Hematopoietic multipotent progenitor cell treated with erythropoietin and hydrocortisone succinate and interleukin-3 and kit ligand, for 6 days (in vitro differentiated cells): ENCODE results near the gene KIRREL3.

Experiments
- DNase-seq: peaks from one replicate; pipeline ENCODE4 v3.0.0-alpha.2; 2015

Gene KIRREL3

GRCh38 chr11:126949066-126949891, 51.3 kb downstream of the KIRREL3 start:
- no peak for DNase-seq

GRCh38 chr11:126948563-126948962, 52.0 kb downstream of the KIRREL3 start:
- DNase-seq = no peak

GRCh38 chr11:126945319-126945718, 55.3 kb downstream of the KIRREL3 start:
- DNase-seq = no peak

- DNase-seq = no peak
Observed at GRCh38 chr11:126943316-126943715, 57.3 kb downstream of the KIRREL3 start.

- DNase-seq = no peak
Observed at GRCh38 chr11:126942146-126942545, 58.4 kb downstream of the KIRREL3 start.

DNA sequence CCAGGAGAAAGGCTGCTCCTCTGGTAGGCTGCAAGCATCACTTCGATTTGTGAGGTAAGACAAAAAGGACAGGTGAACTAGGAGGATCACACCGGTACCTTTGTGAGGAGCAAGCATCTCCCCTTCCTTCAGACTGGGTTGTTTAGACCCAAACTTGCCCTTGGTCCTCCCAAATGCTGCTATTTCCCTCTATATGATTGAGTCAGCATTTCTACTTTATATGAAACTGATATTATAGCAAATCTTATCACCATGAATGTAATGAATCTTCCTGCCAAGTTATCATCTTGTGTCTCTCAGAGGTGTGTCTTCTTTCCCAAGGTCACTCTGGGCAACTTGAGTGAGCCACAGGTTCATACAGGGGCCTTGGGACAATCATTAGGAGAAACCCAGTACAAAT, 61.0 kb downstream of the KIRREL3 start:
- no peak for DNase-seq

DNA sequence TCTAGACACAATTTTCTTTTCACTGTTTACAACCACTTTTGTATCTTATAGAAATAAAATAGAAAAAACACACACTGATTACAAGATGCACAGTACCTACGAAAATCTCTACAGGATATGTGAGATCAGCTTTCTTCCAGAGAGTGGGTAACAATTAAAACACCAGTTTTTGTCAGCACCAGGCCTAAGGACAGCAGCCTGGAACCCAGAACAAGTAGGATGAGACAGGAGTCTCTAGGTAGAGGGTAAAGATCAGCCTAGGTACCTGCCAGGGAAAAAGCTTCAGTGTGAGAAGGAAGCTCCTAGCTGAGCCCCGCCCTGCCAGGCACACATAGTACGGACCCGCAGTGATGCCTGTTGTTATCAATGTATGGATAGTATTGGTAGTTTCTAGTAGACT, 61.9 kb downstream of the KIRREL3 start:
- DNase-seq = no peak

- DNase-seq = no peak
Observed at GRCh38 chr11:126930091-126930841, 70.3 kb downstream of the KIRREL3 start.

DNA sequence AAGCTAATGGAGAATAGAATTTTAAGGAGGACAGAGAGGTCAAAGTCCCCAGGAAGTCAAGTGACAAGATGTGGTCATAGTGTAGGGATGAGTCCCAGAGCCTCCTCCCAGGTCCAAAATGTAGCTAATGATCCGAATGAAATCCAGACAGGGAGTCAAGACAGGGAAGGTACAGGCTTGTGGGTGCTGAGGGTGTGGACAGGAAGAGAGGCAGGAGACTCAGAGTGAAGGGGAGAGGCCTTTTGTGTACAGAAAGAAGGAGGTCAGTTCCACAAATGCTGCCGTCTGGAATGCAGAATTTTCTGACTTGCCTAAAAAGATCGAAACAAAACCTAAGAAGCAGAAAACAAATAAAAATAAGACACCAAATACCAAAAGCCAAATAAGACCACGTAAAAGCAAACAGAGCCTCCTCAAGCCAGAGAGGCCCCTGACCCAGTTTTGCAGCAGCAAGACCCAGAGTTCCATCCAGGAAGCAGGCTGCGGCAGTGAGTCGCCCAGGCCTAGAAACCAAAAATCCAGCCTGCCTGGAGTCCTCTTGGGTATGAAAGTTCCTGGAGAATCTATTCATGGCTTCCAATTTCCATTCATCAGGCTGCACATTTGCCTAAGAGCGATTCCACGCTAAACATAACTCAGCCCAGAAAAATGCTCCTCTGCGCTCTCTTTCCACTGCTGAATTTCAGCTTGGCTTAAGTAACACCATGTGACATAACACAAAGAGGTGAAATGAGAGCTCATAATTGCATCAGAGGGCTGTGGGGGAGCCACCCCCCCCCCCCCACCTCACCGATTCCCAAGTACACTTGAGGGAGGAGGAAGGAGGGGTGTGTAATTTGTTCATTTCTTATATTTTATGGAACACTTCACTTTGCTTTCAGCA, 71.2 kb downstream of the KIRREL3 start:
- no peak for DNase-seq

DNA sequence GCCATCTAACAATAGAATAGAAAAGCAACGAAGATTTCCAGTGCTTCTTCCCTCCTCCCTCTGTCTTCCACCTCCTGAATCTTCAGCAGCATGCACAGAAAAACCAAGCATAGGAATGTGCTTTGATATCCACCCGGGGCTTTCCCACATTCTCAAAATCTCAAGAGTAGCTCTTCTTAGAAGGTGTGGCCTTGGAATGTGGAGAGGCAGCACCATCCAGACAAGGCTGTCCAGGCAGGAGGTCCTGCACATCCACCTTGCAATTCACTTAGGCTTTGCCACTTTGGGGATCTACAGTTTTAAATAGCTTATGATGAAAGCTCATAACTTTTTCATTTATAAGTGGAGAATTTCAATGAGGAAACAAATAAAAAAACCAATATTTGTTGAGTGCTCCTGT, 72.9 kb downstream of the KIRREL3 start:
- no peak for DNase-seq

DNA sequence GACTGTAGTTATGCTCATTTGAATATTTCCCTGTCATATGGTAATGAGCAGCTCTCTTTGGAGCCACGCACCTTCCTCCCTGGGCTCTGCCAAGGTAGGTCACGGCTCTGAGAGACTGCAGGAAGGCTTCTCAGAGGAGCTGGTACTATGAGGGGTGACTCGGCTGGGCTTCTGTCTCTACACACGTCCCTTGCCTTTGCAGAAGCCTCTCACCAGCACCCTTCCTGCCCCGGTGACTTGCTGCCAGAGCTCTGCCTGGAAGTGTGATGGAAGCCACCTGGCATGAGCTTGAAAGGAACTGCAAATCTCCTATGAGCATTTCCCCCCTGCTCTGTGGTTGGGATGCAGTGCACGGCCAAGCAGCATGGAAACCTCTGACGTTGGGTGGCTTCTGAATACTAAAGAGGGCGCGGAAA, 74.2 kb downstream of the KIRREL3 start:
- DNase-seq = no peak

DNA sequence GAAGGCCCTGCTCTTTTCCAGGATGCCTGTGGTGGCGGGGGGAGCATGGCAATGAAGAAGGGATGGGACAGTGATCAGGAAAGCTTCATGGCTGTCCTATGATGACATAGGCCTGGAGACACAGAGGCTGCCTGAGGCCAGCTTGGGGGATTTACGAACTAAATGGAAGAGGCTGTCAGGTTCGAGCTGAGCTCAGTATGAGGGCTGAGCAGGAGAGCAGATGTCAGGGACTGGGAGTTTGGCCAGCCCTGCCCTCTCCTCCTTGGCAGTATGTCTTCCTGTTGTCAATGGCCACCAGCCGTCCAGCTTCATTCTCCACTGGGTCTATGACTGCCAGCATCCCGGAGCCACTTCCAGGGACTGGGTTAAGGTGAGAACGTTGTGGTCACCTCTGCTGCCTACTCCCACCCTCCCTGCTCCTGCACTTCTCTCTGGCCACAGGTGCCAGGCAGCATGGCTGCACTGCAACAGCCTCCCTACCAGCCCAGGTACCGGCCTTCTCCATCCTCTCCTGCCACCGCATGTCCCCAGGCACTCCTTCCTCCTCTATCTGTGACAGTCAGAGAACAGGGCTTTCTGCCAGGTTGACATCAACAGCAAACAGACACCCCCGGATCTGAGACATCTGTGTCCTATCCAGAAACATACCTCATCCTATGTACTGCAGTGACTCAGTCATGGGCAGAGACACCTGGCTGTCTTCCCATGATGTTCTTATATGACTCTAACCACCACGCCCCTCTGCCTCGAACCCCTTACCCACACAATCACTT, 75.1 kb downstream of the KIRREL3 start:
- DNase-seq = no peak

DNA sequence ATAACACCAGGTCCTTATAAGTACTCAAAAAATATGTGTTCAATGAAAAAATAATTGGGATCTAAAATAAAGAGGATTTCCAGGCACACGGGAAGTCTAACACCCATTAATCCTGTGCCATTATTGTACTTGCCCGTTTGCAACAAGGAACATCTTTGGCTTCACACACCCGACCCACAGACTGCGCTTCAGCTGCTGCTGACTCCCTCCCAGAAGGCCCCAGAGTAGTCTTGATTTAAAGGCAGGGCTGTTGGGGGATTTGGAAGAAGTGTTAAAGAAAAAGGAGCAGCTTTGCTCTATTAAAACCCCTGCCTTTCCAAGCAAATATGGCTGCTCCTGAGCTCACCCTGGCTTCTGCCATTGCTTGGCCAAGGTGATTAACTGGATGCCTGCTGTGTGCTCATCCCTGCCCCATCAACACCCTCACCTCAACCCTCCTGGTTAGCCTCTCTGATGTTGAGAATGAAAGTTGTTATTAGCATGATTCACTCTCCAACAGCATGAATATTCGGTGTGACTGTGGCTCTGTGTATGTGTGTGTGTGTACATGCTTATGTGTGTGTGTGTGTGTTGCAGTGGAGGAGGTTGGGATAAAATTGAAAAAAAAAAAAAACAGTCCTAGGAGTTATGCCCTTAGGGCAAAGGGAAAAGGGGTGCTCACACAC, 76.1 kb downstream of the KIRREL3 start:
- no peak for DNase-seq

- no peak for DNase-seq
Observed at GRCh38 chr11:126920833-126921232, 79.7 kb downstream of the KIRREL3 start.

DNA sequence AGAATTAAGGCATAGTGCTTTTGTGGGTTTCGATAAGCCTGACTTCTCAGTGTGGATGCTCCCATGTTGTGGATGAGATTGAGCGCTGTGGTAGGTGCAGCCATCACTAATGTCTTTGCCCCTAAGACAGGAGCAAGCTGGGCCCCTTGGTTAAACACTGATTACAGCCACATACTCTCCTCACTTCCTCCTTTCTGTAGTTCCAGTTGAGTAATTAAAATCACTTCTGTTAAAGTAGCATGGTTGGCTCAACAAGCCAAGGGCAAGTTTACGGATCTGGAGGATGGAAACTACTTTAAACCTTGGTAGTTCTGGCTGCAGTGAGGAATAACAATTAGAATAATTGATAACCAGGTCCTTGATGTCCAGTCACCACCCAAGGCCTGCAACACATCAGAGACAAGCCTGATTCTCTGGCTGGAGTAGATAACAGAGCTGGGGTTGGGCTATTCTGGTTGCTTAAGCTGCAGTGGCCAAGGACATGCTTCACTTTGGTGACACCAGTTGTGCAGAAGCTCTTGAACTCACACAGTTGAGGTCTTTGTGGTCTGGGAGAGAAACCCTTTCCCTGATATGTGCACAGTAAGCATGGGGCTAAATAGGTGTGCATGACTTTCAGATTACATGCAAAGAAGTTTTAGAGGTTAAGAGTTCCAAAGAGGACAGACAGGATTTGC, 81.3 kb downstream of the KIRREL3 start:
- no peak for DNase-seq

GRCh38 chr11:126918556-126918955, 82.0 kb downstream of the KIRREL3 start:
- no peak for DNase-seq

DNA sequence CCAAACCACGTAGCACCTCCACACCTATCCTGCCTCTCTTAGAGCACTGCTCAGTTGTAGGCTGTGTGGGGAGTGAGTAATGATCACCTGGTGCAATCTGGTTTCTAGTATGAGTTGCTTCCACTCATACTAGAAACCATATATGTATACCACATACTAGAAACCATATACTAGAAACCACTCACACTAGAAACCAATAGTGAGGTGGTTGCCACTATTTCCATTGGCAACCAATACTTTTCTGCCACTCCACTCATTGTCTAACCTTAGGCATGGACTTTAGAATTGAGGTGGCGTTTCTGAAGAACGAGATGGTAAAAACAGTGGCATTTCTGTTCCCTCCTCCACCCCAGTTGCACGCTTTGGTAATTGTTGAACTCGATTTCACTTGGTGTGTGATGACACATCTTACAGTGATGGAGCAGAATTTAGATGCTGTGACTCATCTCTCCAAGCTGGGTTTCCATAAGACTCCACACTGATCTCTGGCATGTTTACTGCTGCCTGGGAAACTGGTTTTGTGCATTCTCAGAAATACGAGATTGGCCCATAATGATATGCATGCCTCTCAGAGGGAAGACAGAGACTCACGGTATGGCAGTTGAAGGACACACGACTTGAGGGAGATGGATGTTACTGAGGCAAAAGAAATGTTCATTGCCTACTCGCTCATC, 82.9 kb downstream of the KIRREL3 start:
- DNase-seq = no peak

- DNase-seq = no peak
Observed at GRCh38 chr11:126915430-126915829, 85.1 kb downstream of the KIRREL3 start.

- no peak for DNase-seq
Observed at GRCh38 chr11:126914941-126915340, 85.6 kb downstream of the KIRREL3 start.

- DNase-seq = no peak
Observed at GRCh38 chr11:126914166-126914565, 86.4 kb downstream of the KIRREL3 start.

GRCh38 chr11:126904520-126904919, 96.0 kb downstream of the KIRREL3 start:
- no peak for DNase-seq
